GM18868 (cell line): ENCODE measurements around the gene EYS.

ENCODE experiments used
- ATAC-seq: cut with Tn5 transposase; IDR thresholded peaks from one replicate; pipeline ENCODE4 v1.9.1; 2021; ENCODE audit warnings: mild to moderate bottlenecking, moderate library complexity; ENCODE audit not compliant: unreplicated experiment

EYS gene

GRCh38 chr6:64737418-64737817 is 969.6 kb downstream of the EYS start:
- no peak for ATAC-seq

DNA sequence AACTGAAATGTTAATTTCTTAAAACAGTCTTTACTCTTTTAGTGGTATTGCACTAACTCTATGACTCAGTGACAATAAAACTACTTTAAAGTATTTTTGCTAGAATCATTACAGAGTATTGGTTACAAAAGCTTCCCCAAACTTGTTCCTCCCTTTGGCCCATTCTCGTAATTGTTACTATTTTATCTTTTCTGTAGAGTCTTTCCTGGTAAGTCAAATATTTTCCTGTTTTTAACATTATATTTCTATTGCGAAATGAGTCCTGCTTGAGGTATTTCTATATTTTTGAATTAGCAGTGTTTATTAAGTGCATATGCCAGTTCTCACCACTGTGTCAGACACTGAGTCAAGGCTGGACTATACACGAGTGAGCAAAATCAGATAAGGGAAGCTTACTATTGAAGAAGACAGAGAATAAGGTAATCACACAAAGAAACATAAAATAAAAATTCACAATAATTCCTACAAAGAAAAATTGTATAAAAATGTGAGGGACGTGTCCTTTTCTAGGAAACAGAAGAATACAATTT is 970.5 kb downstream of the EYS start:
- ATAC-seq, result no peak

DNA sequence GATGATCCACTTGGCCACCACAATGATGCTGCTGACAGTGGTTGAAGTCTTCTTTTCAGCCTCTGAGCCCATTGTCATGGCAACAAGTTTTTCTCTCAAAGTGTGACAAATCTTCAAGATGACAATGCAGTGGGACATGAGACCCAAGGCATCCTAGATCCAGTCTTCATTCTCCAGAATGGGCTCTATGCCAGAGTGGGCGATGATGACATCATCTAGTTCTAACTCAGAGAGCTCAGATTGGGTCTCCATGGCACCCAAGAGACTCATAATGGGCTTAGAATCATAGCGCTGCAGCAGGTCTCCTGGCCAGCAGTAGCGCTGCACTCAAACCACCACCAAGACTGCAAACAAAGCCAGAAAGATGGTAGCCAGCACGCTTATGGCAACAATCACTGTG is 973.6 kb downstream of the EYS start:
- no peak for ATAC-seq

DNA sequence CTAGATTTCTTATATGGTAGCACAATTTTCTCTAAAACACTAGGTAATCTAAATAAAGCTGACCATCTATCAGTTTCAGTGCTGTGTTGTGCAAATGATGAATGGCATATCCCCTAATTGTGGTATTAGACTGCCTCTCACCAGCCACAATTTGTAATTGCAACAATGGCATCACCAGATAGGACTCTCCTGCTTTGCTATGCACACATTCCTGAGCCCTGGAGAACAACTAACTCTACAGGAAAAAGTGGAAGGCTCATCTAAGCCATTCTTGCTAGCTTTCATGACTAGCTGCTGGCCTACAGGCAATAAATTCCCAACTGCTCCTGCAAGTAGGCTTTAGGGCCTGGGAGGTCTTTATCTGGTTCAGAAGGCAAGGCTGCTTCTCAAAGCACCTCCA is 974.1 kb downstream of the EYS start:
- ATAC-seq, result no peak

DNA sequence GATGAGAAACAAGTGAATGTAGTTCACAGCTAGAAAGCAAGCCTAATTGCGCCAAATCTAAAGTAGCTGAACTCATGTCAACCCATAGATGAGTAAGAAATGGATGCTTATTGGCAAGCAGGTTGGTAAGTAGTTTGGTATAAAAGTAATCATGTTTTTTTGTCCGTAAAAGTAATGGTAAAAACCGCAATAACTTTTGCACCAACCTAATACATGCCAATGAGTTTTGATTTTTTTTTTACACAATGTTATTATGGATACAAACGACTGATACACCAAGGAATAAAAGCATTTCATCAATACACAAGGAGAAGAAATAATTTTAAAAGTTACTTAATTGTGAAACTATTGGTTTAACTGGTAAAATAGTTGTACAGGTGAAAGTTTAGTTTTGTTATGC is 977.5 kb downstream of the EYS start:
- ATAC-seq, result no peak

GRCh38 chr6:64727075-64727474 is 980.0 kb downstream of the EYS start:
- ATAC-seq, result no peak

GRCh38 chr6:64724091-64724490 is 982.9 kb downstream of the EYS start:
- no peak for ATAC-seq

GRCh38 chr6:64723327-64724058 is 983.5 kb downstream of the EYS start:
- no peak for ATAC-seq

- no peak for ATAC-seq
Measured at GRCh38 chr6:64721865-64722264, 985.2 kb downstream of the EYS start.

DNA sequence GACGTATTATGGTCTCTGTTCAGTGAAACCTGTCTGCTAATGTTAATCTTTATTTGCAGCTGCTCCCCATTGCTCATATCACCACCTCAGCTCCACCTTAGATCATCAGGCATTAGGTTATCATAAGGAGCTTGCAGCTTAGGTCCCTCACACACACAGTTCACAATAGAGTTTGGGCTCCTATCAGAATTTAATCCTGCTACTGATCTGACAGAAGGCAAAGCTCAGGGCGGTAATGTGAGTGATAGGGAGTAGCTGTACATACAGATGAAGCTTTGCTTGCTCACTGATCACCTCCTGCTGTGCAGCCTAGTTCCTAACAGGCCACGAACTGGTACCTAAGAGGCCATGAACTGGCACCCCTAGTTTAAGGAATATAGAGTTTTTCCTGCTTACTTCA is 989.7 kb downstream of the EYS start:
- ATAC-seq, result no peak

GRCh38 chr6:64715624-64716023 is 991.4 kb downstream of the EYS start:
- ATAC-seq, result no peak

GRCh38 chr6:64714073-64714472 is 993.0 kb downstream of the EYS start:
- no peak for ATAC-seq

DNA sequence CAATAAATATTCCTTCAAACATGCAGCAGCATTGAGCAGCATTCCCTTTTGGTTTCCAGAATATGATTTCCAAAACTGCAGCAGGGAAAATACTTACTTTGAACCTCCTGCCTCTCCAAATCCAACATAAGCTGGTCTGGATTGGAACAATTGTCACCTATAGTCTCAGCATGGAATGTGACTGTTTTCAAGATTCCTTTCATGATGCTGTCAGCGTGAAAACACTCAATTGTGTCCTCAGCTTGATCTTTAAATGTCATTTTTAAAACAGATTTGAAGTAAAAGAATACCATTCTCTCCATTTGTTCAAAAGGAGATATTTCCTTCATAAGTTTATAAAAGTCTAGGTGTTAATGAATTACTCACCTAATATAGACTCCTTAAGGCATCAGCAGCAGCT is 993.9 kb downstream of the EYS start:
- ATAC-seq, result no peak

GRCh38 chr6:64712606-64713005 is 994.4 kb downstream of the EYS start:
- no peak for ATAC-seq

DNA sequence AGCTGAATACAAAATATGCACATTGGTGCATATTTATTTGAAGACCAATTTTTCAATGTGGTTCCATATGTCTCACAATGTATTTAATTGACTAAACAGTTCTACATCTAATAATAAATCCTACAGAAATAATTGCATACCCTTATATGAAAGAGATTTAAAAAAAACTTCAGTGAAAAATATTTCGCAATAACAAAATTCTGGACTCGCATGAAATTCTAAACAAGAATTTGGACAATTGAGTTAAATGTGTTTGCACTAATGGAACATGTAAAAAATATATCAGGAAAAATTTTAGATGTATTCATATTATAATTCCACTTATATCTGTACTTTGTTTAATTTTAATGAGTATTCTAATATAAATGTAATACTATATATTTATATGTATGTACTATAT is 1003.1 kb downstream of the EYS start:
- ATAC-seq, result no peak

- no peak for ATAC-seq
Measured at GRCh38 chr6:64696053-64696452, 1011.0 kb downstream of the EYS start.

GRCh38 chr6:64694356-64694755 is 1012.7 kb downstream of the EYS start:
- ATAC-seq, result no peak

- no peak for ATAC-seq
Measured at GRCh38 chr6:64691064-64691463, 1016.0 kb downstream of the EYS start.

- ATAC-seq, result no peak
Measured at GRCh38 chr6:64685401-64685800, 1021.6 kb downstream of the EYS start.

GRCh38 chr6:64683682-64684081 is 1023.3 kb downstream of the EYS start:
- no peak for ATAC-seq

DNA sequence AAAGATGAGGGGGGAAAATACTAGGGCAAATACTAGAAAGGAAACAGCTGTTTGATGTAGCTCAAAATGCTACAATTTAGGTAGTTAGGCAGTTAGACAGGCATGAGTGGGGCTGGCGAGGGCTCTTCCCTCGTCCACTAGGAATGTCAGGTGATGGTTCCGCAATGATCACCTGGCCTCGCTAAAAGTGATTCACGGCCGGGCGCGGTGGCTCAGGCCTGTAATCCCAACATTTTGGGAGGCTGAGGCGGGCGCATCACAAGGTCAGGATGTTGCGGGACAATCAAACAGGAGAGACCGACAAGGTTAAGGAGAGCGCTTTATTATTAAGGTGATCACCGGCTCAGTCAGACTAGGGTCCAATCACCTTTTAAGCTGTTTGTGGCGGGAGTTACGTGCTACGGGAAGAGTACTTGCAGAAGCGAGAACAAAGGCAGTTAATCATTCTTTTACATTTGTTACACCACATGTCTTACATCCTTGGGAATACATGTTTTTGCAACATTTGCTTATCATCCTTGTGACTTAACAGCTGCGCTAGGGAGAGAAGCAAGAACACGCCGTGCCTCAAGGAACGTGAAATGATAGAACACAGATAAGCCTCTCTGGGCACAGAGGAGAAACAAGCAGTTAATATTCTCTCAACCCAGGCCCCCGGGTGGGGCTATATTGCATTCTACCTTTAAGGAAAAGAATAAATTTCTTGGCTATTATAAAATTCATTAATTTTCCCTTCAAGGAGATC is 1025.4 kb downstream of the EYS start:
- ATAC-seq, result no peak

DNA sequence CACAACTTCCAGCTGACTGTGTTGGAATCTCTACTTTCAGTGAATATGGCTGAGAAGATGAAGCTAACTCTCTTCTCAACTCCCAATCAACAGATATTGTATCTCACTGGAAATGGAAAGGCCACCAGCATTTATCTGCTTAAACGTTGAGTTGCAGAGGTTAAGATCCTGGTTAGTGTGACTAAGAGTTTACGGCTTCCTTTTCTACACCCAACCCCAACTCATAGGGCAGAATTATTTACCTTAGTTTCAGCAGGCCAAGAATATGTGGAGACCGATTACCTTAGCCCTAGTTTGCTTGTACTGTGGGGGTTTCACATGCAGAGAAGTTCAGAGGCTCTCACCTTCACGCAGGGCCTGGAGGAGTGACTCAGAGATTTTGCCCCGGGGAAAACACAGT is 1026.6 kb downstream of the EYS start:
- no peak for ATAC-seq
